ENCODE data around the gene REG4.
"Not testable (repeated sequence)": the region's sequence is repeated elsewhere in the genome, so short reads cannot be mapped to it uniquely, and the experiment has no call there.

REG4 gene

DNA sequence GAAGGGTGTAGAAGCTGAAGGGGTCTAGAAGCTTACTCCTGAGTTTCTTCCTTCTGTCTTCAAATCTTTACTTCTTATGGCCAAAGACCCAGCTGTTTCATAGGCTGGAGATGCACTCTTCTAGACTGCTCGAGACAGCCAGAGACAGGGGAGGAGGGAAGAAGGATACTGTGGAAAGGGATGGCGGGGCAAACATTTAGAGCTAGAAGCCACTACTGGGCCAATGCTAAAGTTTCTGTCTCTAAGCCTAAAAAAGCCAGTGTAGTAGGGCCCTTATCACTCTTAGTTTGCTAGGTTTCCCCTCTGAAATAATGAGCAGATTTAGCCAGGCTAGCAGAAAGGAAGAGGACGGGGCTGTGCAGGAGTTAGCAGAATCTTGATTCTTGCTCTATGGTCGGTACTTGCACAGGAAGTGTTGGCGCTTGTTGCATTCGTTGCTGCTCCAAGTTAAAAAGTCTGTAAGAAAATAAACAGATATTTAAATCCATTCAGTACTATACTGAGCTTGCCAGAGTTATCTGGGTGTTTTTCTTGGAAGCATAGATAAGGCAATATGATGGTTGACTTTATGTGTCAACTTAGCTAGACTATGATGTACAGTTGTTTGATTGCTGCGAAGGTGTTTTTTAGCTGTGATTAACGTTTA lies 16.9 kb downstream of the REG4 start:
- TF ChIP-seq GLIS3 (CRISPR knock-in tag; IDR thresholded peaks at IDR 0.05) (no peak), OSR1 (CRISPR knock-in tag; IDR thresholded peaks at IDR 0.05) (no peak), ISL1 (CRISPR knock-in tag; IDR thresholded peaks at IDR 0.05) (no peak), ZFP3 (CRISPR knock-in tag; IDR thresholded peaks at IDR 0.05) (no peak), SNAI2 (CRISPR knock-in tag; IDR thresholded peaks at IDR 0.05) (no peak), ZFP30 (CRISPR knock-in tag; IDR thresholded peaks at IDR 0.05) (no peak), CSRNP3 (CRISPR knock-in tag; IDR thresholded peaks at IDR 0.05) (no peak), ZNF8 (CRISPR knock-in tag; IDR thresholded peaks at IDR 0.05) (no peak), BACH2 (CRISPR knock-in tag; IDR thresholded peaks at IDR 0.05; ENCODE audit: borderline replicate concordance) (no peak), ESRRG (CRISPR knock-in tag; IDR thresholded peaks at IDR 0.05) (no peak)
- TF ChIP-seq, protein P1, sequence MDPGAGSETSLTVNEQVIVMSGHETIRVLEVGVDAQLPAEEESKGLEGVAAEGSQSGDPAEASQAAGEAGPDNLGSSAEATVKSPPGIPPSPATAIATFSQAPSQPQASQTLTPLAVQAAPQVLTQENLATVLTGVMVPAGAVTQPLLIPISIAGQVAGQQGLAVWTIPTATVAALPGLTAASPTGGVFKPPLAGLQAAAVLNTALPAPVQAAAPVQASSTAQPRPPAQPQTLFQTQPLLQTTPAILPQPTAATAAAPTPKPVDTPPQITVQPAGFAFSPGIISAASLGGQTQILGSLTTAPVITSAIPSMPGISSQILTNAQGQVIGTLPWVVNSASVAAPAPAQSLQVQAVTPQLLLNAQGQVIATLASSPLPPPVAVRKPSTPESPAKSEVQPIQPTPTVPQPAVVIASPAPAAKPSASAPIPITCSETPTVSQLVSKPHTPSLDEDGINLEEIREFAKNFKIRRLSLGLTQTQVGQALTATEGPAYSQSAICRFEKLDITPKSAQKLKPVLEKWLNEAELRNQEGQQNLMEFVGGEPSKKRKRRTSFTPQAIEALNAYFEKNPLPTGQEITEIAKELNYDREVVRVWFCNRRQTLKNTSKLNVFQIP (CRISPR knock-in tag; IDR thresholded peaks at IDR 0.05; ENCODE audit: borderline replicate concordance, low read depth), result no peak
- TF ChIP-seq, protein P2, sequence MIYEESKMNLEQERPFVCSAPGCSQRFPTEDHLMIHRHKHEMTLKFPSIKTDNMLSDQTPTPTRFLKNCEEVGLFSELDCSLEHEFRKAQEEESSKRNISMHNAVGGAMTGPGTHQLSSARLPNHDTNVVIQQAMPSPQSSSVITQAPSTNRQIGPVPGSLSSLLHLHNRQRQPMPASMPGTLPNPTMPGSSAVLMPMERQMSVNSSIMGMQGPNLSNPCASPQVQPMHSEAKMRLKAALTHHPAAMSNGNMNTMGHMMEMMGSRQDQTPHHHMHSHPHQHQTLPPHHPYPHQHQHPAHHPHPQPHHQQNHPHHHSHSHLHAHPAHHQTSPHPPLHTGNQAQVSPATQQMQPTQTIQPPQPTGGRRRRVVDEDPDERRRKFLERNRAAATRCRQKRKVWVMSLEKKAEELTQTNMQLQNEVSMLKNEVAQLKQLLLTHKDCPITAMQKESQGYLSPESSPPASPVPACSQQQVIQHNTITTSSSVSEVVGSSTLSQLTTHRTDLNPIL (CRISPR knock-in tag; IDR thresholded peaks at IDR 0.05; ENCODE audit: low read depth), result no peak
- no peak for ATAC-seq

DNA sequence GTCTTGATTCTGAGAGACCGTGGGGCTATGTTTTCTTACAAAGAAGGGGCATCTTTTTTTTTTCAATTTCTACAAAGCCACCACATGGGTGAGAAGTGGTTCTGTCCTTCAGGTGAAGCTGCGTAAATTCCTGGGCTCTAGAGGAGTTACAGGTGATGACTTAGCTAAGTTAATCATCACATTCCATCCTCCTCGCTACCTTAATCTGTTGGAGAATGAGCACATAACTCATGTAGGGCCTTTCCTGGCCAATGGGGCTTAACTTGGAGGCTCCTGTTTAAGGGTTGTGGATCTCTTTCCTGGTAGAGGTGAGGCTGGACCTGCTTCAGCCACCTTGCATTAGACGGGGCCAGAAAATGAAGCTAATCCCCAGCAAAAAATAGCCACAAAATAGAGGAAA lies 19.9 kb downstream of the REG4 start:
- TF ChIP-seq ARNTL (CRISPR knock-in tag; IDR thresholded peaks at IDR 0.05; ENCODE audit: borderline replicate concordance, low read depth) (no peak), BACH2 (CRISPR knock-in tag; IDR thresholded peaks at IDR 0.05; ENCODE audit: borderline replicate concordance) (no peak), ZC3H10 (CRISPR knock-in tag; IDR thresholded peaks at IDR 0.05) (no peak), ZNF8 (CRISPR knock-in tag; IDR thresholded peaks at IDR 0.05) (no peak)

GRCh38 chr1:119790451-119791198 lies 20.6 kb downstream of the REG4 start:
- no peak for TF ChIP-seq TCF4 (CRISPR knock-in tag; IDR thresholded peaks at IDR 0.05; ENCODE audit: borderline replicate concordance)
- no peak for ATAC-seq

More for the DNA sequence above, 19.9 kb downstream of the REG4 start:
- no peak for ATAC-seq

DNA sequence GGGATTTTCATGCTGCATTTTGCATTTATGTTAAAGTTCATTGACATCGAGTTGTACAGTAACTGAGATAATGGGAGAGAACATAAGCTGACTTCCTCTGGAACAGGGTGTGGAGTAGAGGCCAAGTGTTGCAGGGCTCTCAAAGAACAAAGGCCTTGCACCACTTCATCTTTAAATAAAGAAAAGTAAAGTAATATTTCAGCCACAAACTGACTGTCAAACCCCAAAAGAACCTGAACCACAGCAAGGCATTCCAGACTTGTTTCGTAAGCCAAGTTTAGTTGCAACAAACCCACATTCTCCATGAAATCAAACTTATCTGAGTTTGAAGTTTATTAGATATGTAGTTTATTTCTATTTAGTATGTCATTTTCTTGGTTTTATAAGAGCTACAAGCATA lies 23.5 kb downstream of the REG4 start:
- no peak for ATAC-seq
- no peak for TF ChIP-seq ZNF565 (CRISPR knock-in tag; conservative IDR thresholded peaks at IDR 0.05; ENCODE audit: low read depth)

- not testable (repeated sequence) for ATAC-seq
Measured at GRCh38 chr1:119786473-119787050, 24.7 kb downstream of the REG4 start.

DNA sequence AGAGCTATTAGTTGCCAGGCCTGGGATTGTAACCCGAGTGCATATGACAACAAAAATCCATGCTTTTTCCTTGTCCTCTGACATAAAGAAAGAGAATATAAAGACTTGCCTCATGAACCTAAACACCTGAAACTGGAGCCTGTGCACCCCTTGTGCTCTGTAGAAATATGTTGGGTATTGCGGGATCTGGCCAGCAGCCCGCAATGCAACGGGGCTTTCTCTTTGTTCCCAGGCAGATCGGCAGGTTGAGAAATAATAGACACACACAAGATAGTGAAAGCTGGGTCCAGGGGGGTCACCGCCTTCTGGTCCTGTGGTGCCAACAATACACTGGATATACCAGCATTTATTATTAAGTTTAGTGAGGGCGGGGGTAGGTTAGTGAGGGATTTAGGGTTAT lies 25.2 kb downstream of the REG4 start:
- ATAC-seq, result not testable (repeated sequence)

DNA sequence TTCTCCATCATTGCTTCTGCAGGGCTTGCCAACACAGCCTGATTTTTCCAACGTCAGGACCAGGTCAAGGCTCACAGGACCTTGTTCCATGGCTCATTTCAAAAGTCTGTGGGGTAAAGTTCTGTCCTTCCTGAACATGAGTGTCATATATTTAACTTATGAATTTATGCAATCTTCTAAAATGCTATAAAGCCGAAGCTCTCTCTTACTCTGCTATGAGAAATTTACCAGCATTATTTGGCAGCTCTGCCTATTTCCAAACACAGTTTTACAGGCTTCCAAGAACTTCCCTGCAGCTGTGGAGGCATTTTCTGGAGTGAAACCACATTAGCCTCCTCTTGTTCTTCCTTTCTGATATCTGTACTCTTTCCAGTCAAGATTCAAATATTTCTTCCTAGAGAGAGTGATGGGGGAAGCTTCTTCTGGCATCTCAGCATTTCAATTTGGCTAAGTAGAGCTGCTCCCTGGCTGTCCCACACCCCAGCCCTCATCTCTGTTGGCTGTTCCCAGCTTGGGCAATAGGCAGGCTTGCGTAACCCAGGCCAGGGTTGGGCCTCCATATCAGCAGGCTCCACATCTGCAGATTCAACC lies 27.0 kb downstream of the REG4 start:
- ATAC-seq, result no peak
- TF ChIP-seq TOX (CRISPR knock-in tag; IDR thresholded peaks at IDR 0.05; ENCODE audit: borderline replicate concordance), result no peak
- TF ChIP-seq ISL1 (CRISPR knock-in tag; IDR thresholded peaks at IDR 0.05), result no peak
- TF ChIP-seq ZNF70 (CRISPR knock-in tag; IDR thresholded peaks at IDR 0.05), result no peak
- no peak for TF ChIP-seq ZFP30 (CRISPR knock-in tag; IDR thresholded peaks at IDR 0.05)
- TF ChIP-seq ESRRG (CRISPR knock-in tag; IDR thresholded peaks at IDR 0.05), result no peak
- TF ChIP-seq ZC3H10 (CRISPR knock-in tag; IDR thresholded peaks at IDR 0.05), result no peak
- TF ChIP-seq, protein P3, sequence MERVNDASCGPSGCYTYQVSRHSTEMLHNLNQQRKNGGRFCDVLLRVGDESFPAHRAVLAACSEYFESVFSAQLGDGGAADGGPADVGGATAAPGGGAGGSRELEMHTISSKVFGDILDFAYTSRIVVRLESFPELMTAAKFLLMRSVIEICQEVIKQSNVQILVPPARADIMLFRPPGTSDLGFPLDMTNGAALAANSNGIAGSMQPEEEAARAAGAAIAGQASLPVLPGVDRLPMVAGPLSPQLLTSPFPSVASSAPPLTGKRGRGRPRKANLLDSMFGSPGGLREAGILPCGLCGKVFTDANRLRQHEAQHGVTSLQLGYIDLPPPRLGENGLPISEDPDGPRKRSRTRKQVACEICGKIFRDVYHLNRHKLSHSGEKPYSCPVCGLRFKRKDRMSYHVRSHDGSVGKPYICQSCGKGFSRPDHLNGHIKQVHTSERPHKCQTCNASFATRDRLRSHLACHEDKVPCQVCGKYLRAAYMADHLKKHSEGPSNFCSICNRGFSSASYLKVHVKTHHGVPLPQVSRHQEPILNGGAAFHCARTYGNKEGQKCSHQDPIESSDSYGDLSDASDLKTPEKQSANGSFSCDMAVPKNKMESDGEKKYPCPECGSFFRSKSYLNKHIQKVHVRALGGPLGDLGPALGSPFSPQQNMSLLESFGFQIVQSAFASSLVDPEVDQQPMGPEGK (CRISPR knock-in tag; IDR thresholded peaks at IDR 0.05; ENCODE audit: borderline replicate concordance), result no peak
- TF ChIP-seq CSDC2 (CRISPR knock-in tag; IDR thresholded peaks at IDR 0.05), result no peak
- TF ChIP-seq, protein P1 (CRISPR knock-in tag; IDR thresholded peaks at IDR 0.05; ENCODE audit: borderline replicate concordance, low read depth), result no peak
